Inferior parietal cortex (tissue), 1 donor: ENCODE data around the gene CFAP161.
A peak's percentile ranks its signal among the peaks of the same experiment; 100 is the strongest.

Source experiments
- DNase-seq: peaks from one replicate; pipeline ENCODE4 v3.0.0-alpha.2; 2016; ENCODE audit errors: extremely low spot score

Gene CFAP161, protein sequence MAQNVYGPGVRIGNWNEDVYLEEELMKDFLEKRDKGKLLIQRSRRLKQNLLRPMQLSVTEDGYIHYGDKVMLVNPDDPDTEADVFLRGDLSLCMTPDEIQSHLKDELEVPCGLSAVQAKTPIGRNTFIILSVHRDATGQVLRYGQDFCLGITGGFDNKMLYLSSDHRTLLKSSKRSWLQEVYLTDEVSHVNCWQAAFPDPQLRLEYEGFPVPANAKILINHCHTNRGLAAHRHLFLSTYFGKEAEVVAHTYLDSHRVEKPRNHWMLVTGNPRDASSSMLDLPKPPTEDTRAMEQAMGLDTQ

GRCh38 chr15:81133782-81134461 lies at the start of gene CFAP161:
Gene CFAP161, plus strand, starts transcription at chr15:81134270. Its CDS starts 60 bp downstream, at chr15:81134330.
- DNase-seq: peak; percentile 77

GRCh38 chr15:81084716-81085115 lies 49.4 kb upstream of the CFAP161 start:
- no peak for DNase-seq

GRCh38 chr15:81085213-81085612 lies 48.9 kb upstream of the CFAP161 start:
- no peak for DNase-seq

DNA sequence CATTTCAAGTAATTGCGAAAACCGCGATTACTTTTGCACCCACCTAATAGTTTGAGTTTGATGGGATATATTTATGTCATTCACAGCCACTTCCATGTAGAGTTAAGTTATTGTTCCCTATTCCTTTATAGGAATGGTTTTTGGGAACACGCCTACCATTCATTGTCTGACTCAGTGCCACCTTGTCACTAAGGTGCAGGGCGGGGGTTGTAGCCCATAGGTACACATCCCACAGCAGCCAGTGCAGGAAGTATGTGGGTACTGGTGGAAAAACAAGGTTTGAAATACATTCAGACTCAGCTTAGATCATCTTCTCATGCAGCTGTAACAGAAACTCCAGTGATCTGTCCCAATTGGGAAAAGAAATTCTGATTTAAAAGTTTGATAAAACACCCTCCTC lies 48.2 kb upstream of the CFAP161 start:
- no peak for DNase-seq

DNA sequence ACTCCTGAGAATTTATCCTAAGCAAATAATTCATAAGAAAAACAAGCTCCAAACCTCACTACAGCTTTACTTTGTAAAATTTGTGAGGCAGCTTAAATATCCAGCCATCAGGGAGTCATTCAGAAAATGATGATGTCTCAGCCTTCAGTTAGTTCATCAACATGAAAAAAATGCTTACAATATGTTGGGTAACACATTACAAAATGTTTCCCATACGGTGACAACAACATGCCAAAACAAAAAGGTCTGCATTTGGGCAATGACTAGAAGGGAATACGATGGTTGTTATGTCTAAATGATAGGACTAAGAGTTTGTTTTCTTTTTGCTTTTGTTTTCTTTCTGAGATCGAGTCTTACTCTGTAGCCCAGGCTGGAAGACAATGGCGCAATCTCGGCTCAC lies 47.0 kb upstream of the CFAP161 start:
- DNase-seq: no peak

DNA sequence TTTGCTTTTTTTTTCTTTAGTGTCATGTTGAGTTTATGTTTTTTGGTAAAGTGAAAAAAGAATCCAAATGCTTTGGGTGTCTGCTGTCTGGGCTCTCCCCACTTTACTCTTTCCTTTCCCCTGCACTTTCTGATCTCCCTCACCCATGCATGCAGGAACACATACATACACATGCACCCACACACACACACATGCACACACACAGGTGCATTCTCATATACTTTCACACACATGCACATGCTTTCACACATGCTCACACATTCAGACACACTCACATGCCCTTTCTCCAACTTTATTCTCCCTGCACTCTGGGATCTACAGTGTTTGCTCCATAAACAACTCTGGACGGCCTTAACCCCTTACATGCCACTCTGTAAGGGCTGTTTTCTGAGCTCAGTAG lies 46.4 kb upstream of the CFAP161 start:
- DNase-seq: no peak

- DNase-seq: no peak
Measured at GRCh38 chr15:81088470-81089013, 45.5 kb upstream of the CFAP161 start.

- DNase-seq: peak; percentile 23
Measured at GRCh38 chr15:81091889-81092558, 42.0 kb upstream of the CFAP161 start.

- DNase-seq: no peak
Measured at GRCh38 chr15:81092559-81092902, 41.5 kb upstream of the CFAP161 start.

GRCh38 chr15:81093961-81094360 lies 40.1 kb upstream of the CFAP161 start:
- no peak for DNase-seq

DNA sequence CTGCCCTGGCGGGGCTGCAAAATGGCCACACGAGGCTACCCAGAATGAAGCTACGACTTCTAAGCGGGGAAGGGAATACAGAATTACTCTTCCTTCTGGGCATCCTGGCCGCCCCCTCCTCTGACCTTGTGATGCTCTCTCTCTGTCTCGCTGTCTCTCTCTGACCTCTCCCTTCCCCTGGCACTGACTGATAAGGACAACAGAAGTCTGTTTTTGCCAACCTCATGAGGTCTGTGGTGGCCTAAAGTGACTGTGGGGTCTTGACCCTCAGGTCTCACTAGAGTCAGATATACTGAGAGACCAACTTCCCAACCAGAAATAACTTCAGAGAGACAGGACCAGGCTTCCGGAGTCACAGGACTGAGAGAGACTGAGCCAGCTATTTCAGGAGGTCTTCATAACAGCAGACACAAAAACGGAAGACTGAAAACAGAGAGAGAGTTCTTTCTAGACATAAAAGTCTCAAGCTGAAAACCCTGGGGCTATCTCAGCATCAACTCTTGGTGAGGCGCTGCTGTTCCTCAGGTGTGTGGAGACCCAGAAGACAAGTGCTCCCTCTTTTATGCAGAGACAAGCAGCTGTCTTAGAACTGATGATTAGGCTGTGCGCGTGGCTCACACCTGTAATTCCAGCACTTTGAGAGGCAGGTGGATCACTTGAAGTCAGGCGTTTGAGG lies 38.2 kb upstream of the CFAP161 start:
- DNase-seq: no peak

- no peak for DNase-seq
Measured at GRCh38 chr15:81096398-81096797, 37.7 kb upstream of the CFAP161 start.

- no peak for DNase-seq
Measured at GRCh38 chr15:81097116-81097889, 36.8 kb upstream of the CFAP161 start.

DNA sequence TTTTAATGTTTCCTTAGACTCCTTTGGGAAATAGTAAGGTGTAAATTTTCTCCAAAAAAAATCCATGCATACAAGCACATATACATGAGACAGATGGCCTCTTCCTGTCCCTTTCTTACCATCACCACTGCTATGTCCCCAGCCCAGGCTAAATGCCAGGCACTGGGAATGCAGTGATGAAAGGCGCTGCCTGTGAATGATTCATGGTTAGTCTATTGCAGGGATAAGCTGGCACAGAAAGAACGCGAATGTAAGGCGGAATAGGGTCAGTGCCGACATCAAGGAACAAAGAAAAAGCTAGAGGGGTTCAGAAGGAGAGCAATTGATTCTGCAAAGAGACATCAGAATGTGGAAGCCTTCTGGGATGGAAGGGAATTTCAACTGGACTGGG lies 36.2 kb upstream of the CFAP161 start:
- no peak for DNase-seq

DNA sequence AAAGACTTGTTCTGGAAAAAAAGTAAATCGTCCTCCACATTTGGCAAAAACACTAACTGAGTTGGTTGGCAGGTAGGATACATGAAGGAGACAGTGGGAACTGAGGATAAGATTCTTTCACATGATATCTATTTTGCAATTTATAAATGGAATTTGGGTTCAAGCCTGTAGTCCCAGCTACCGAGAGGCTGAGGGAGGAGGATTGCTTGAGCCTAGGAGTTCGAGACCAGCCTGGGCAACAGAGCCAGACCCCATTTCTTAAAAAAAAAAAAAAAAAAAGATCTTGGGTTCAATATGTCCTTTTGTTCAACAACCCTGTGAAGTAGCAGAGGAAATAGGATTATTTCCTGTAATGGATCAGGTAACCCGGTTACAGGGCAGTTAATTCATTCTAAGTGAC lies 35.7 kb upstream of the CFAP161 start:
- DNase-seq: no peak

GRCh38 chr15:81098861-81099651 lies 35.0 kb upstream of the CFAP161 start:
- DNase-seq: no peak

DNA sequence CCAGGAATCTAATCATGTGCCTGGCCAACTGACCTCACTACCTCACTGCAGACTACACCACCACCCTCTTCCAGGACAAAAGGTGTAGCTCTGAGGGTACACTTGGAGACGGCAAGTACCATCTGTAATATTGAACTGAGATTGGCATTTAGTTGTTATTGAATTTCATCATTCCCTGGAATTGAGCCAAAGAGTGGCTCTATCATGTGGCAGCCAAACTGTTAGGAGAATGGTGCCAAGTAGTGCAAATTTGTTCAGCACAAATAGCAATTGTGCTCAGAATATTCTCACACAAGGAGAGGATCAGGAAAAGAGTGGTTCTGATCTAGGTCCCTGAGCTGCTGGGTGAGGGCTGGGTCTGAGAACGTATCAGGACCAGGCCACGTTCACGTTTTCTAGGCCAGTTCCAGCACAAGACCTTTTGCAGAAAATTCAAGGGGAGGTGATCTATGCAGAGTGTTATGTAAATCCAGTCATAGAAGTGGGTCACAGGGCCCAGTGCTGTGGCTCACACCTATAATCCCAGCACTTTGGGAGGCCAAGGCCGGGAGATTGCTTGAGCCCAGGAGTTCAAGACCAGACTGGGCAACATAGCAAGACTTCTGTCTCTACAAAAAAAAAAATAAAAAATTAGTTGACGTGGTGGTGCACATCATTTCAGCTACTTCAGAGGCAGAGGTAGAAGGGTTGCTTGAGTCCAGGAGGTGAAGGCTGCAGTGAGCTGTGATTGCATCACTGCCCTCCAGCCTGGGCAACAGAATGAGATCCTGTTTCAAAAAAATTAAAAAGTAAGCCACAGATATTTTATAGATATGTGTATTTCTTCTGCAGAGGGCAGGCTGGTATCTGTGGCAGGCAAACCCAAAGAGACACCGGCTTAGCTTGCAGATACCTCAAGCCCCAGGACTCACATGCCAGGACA lies 31.9 kb upstream of the CFAP161 start:
- no peak for DNase-seq

GRCh38 chr15:81103857-81104256 lies 30.2 kb upstream of the CFAP161 start:
- DNase-seq: no peak

DNA sequence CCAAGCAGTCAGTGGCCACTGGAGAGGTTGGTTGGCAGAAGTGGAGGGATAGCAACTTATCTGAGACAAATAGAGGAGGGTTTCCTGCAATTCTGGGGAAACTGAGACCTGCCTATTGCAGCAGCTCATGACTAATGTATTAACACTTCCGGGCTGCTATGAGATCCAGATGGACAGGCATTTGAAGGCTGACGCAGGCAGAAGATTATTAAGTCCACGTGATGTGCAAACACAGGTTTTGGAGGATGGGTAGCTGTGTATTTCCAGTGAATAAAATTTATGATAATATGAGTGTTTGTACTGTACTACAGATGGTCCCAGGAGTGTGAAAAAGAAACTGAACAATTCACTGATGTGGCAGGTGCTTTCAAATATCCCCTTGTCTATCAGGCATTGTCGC lies 28.5 kb upstream of the CFAP161 start:
- DNase-seq: no peak

GRCh38 chr15:81106560-81106959 lies 27.5 kb upstream of the CFAP161 start:
- peak; percentile 87 for DNase-seq
